GM23248 (cell line): ENCODE data around the gene SEMA7A. TPM values are rescaled to one million over a fixed set of nuclear protein-coding genes. Genes with fewer than 3 reads are reported as not detected.

ENCODE experiments used
- DNase-seq: peaks from one replicate; pipeline ENCODE4 v3.0.0-alpha.2; 2015
- H2AFZ ChIP-seq: fragments of 200-600 bp; sonication (generic); 2 replicates; pipeline ENCODE4 v1.6.1; 2016; ENCODE audit warnings: antibody characterized with exemption
- H3F3A ChIP-seq: fragments of 200-600 bp; sonication (generic); 2 replicates; pipeline ENCODE4 v1.6.1; 2016; ENCODE audit warnings: mild to moderate bottlenecking, antibody characterized with exemption, mixed run types; ENCODE audit not compliant: insufficient read depth
- H3K27ac ChIP-seq: fragments of 200-600 bp; sonication (generic); 2 replicates; pipeline ENCODE4 v1.5.1; 2016; ENCODE audit warnings: mild to moderate bottlenecking
- H3K27me3 ChIP-seq: fragments of 200-600 bp; sonication (generic); replicated peaks from 2 replicates; pipeline ENCODE4 v1.6.1; 2016; ENCODE audit warnings: mild to moderate bottlenecking; ENCODE audit not compliant: insufficient read depth
- H3K36me3 ChIP-seq: fragments of 200-600 bp; sonication (generic); 2 replicates; pipeline ENCODE4 v1.6.1; 2016; ENCODE audit warnings: low read depth, mild to moderate bottlenecking
- H3K4me1 ChIP-seq: fragments of 200-600 bp; sonication (generic); 2 replicates; pipeline ENCODE4 v1.6.1; 2016; ENCODE audit warnings: mild to moderate bottlenecking; ENCODE audit not compliant: insufficient read depth
- H3K4me2 ChIP-seq: fragments of 200-600 bp; sonication (generic); one replicate; pipeline ENCODE4 v1.6.1; 2016; ENCODE audit warnings: mild to moderate bottlenecking; ENCODE audit not compliant: unreplicated experiment
- H3K4me3 ChIP-seq: fragments of 200-600 bp; sonication (generic); 2 replicates; pipeline ENCODE4 v1.5.1; 2016; ENCODE audit warnings: mild to moderate bottlenecking
- H3K79me2 ChIP-seq: fragments of 200-600 bp; sonication (generic); 2 replicates; pipeline ENCODE4 v1.6.1; 2016; ENCODE audit warnings: mild to moderate bottlenecking; ENCODE audit not compliant: insufficient read depth
- H3K9ac ChIP-seq: fragments of 200-600 bp; sonication (generic); 2 replicates; pipeline ENCODE4 v1.6.1; 2016; ENCODE audit warnings: mild to moderate bottlenecking
- H3K9me2 ChIP-seq: fragments of 200-600 bp; sonication (generic); 2 replicates; pipeline ENCODE4 v1.6.1; 2016; ENCODE audit warnings: mixed run types, mild to moderate bottlenecking, moderate library complexity; ENCODE audit not compliant: insufficient read depth
- H3K9me3 ChIP-seq: fragments of 200-600 bp; sonication (generic); one replicate; pipeline ENCODE4 v1.6.1; 2017; ENCODE audit warnings: low read depth
- H4K20me1 ChIP-seq: fragments of 200-600 bp; sonication (generic); 2 replicates; pipeline ENCODE4 v1.6.0; 2016; ENCODE audit not compliant: insufficient read depth
- EZH2 ChIP-seq: fragments of 200-600 bp; sonication (generic); IDR thresholded peaks from 2 replicates; pipeline ENCODE4 v1.6.1; 2018; ENCODE audit warnings: antibody characterized with exemption, mild to moderate bottlenecking; ENCODE audit not compliant: insufficient read depth, poor library complexity, severe bottlenecking
- EZH2phosphoT487 ChIP-seq: fragments of 200-600 bp; sonication (generic); IDR thresholded peaks from 2 replicates; pipeline ENCODE4 v1.6.1; 2018; ENCODE audit warnings: antibody characterized with exemption, moderate library complexity, mild to moderate bottlenecking, low read depth; ENCODE audit not compliant: insufficient read depth
- WGBS, 2 experiments: methylation state at CpG; one replicate each; pipeline ENCODE4 v1.1.6; 2015 to 2017; ENCODE audit warnings: low lambda C conversion rate in 2 of 2, low coverage in 1 of 2; ENCODE audit errors: missing lambda C conversion rate in 2 of 2; 5-methylcytosine and 5-hydroxymethylcytosine counted together
- in situ Hi-C: fragments of 300-500 bp; cut with MboI; formaldehyde crosslinking; loops from 2 replicates; pipeline ENCODE4 v1.15.0; 2020
- polyA plus RNA-seq: library from polyadenylated mRNA; unstranded; fragments of >200 nt; fragmentation: Nextera tagmentation; extraction: Ambion mirVana; gene quantifications from 2 replicates; pipeline ENCODE4 v1.2.1, GENCODE V29; 2016
- total RNA-seq: library from RNA; depleted of rRNA; stranded (reverse); fragments of >200 nt; shearing (Covaris generic); gene quantifications from 2 replicates; pipeline ENCODE4 v1.2.3, GENCODE V29; 2014

Gene SEMA7A
- total and polyA plus RNA-seq, 2 experiments from 2014 or later = 42.3 to 132 TPM

DNA sequence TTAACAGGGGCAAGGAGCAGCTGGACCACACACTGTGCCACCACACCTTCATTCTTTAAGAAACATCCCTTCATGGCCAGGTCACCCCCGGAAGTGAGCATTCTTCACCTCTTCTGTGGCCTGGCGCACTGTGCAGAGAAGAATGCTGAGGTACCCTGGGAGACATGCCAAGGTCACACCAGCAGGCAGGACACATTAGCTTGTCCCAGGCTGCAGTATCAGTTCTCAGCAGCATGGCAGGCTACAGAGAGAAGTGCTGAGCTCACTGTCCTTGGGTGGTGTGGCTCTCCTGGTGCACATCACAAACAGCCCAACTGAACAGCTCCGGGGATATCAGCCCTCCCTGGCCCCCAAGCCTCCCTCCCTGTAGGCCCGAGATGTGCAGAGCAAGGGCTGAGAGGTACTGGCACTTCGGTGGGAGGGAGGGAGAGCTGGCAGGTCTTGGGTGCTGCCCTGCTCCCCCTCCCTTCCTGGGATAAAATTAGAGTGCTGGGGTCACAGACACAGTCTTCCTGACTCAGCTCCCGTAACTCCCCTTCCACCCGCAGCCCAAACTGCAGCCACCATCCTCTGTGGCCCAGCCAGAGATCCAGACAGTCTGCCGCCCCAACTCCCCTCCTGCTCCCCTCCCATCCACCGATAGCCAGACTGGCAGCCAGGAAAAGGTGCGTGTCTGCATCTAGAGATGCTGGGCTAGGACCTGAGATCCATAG, 13.4 kb downstream of the SEMA7A start:
- peaks cover 100% of the 10 kb centered on the region for H3K79me2 ChIP-seq
- TF ChIP-seq EZH2phosphoT487 (no peak), EZH2 (no peak)
- DNase-seq = peak; percentile 45
- no peak overlapping the region for H2AFZ ChIP-seq
- H3K9me3 ChIP-seq = no peaks in the 10 kb centered on the region
- no peaks in the 10 kb centered on the region for H3K27me3 ChIP-seq
- peaks cover 88% of the 10 kb centered on the region for H3K4me1 ChIP-seq
- H3K36me3 ChIP-seq = peaks cover 11% of the 10 kb centered on the region; the same call in 1 of the 2 replicates
- H3K9me2 ChIP-seq = no peaks in the 10 kb centered on the region
- H3K9ac ChIP-seq = peak overlapping the region; percentile 39
- in situ Hi-C loops = no loop called here
- no peaks in the 10 kb centered on the region; the same call in 1 of the 2 replicates for H4K20me1 ChIP-seq
- H3K27ac ChIP-seq = peak overlapping the region; percentile 61
- peaks cover 53% of the 10 kb centered on the region for H3F3A ChIP-seq
- H3K4me2 ChIP-seq = peak overlapping the region; percentile 60
- H3K4me3 ChIP-seq = no peak overlapping the region
- WGBS, 2 experiments = 69 to 72% methylated on average over 6 to 10 of the region's 10 CpGs

DNA sequence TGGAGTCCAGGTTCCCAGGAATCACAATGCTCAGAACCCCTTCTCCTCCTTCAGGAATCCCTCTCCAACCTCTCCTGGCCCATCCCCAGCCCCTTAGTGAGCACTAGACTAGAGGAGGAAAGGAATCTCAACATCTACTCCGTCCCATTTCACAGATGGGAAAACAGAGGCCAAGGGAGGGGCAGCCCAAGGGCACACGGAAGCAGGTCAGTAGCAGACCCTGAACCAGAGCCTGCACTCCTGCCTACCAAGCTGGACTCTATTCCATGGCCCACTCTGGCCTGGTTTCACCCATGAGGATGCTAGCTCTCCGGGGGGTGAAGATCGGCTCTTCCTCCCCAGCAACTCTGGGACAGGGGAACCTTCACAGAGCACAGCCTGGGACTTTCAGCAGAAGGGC, 14.3 kb downstream of the SEMA7A start:
- Histone ChIP-seq H3K9me3 (no peaks in the 10 kb centered on the region), H3K4me3 (no peak overlapping the region), H3K9ac (peak overlapping the region; percentile 33; the same call in 1 of the 2 replicates), H3K4me2 (no peak overlapping the region), H3K4me1 (peaks cover 79% of the 10 kb centered on the region), H3K9me2 (no peaks in the 10 kb centered on the region), H3K27ac (peak overlapping the region; percentile 61), H3F3A (peaks cover 49% of the 10 kb centered on the region), H3K27me3 (no peaks in the 10 kb centered on the region), H3K79me2 (peaks cover 100% of the 10 kb centered on the region), H2AFZ (no peak overlapping the region), H4K20me1 (no peaks in the 10 kb centered on the region; the same call in 1 of the 2 replicates), H3K36me3 (peaks cover 16% of the 10 kb centered on the region)
- TF ChIP-seq EZH2phosphoT487 = no peak
- no peak for TF ChIP-seq EZH2
- in situ Hi-C loops = no loop called here
- DNase-seq = no peak
- WGBS, 2 experiments = 94 to 97% methylated on average over 4 of the region's 4 CpGs

DNA sequence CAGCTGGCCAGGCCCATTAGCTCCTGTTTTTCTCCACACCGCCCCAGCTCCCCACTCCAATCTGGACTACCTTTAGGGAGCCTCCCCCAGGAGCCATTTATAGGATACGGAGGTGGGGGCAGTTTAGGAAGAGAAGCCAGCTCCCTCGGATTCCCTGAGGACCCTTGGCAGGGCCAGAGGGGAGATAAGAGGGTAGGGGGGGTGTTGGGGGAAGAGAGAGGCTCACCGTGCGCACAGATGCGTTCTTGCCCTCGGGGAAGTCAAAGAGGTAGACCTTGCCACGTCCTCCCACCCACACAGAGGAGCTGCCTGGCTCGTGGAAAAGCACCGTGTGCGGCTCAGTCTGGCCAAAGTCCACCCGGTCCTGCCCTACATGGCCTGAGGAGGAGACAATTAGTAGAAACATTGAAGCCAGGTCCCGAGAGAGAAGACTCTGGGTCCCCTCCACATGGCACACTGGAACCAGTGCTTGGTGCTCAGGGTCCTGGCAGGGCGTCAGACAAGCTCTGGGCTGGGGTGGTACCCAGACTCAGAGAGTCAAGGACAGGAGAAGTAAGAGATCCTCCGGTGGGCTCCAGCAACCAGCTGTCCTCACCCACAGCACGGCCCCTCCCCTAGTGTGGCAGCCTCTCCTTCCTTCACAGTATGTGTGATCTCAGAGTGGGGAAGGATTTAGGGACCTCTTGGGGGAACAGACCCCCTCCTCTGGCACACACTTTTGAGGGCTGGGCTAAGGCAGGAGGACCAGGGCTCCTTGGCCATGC, 15.0 kb downstream of the SEMA7A start:
- Histone ChIP-seq H3K4me2 (no peak overlapping the region), H3K79me2 (peaks cover 100% of the 10 kb centered on the region), H3K9me3 (no peaks in the 10 kb centered on the region), H3K27me3 (no peaks in the 10 kb centered on the region), H3K9me2 (no peaks in the 10 kb centered on the region), H3F3A (peaks cover 50% of the 10 kb centered on the region), H3K4me1 (peaks cover 72% of the 10 kb centered on the region), H3K36me3 (peaks cover 23% of the 10 kb centered on the region), H2AFZ (no peak overlapping the region), H3K27ac (peak overlapping the region; percentile 61; the same call in 1 of the 2 replicates), H3K4me3 (no peak overlapping the region), H3K9ac (no peak overlapping the region), H4K20me1 (no peaks in the 10 kb centered on the region; the same call in 1 of the 2 replicates)
- TF ChIP-seq EZH2phosphoT487 (no peak), EZH2 (no peak)
- in situ Hi-C loops = no loop called here
- no peak for DNase-seq
- WGBS, 2 experiments = 81 to 83% methylated on average over 15 to 16 of the region's 16 CpGs

DNA sequence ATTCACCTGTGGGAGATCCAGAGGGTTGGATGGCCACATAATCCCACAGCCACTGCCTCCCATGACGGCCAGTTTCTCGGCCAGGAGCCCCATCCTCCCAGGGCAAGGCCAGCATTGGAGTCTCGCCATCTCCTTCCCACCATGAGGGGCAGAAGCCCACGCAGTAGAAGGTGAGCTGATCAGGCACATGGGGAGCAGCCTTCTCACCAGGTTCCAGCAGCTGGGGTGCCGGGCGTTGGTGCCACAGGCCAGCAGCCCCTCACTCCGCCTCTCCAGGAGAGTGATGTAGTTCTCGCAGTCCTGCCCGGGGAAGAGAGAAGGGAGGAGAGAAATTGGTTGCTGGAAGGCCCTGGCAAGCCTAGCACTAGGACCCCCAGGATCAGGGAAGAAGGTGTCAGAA, 16.1 kb downstream of the SEMA7A start:
- Histone ChIP-seq H4K20me1 (no peaks in the 10 kb centered on the region; the same call in 1 of the 2 replicates), H3K4me3 (no peak overlapping the region), H3K9ac (peak overlapping the region; percentile 18), H3K27me3 (no peaks in the 10 kb centered on the region), H2AFZ (no peak overlapping the region), H3K27ac (peak overlapping the region; percentile 45), H3K36me3 (peaks cover 28% of the 10 kb centered on the region), H3K4me2 (peak overlapping the region; percentile 41), H3K79me2 (peaks cover 100% of the 10 kb centered on the region), H3K4me1 (peaks cover 61% of the 10 kb centered on the region), H3K9me2 (no peaks in the 10 kb centered on the region), H3F3A (peaks cover 46% of the 10 kb centered on the region), H3K9me3 (no peaks in the 10 kb centered on the region)
- no peak for DNase-seq
- in situ Hi-C loops = no loop called here
- WGBS, 2 experiments = 91 to 93% methylated on average over 9 of the region's 9 CpGs
- no peak for TF ChIP-seq EZH2
- TF ChIP-seq EZH2phosphoT487 = no peak
